Skeletal muscle tissue (tissue), 4 donors: ENCODE results near the gene NEIL1. TPM values are rescaled to one million over a fixed set of nuclear protein-coding genes. Genes with fewer than 3 reads are reported as not detected.

Source experiments
- H3K27ac ChIP-seq: one replicate; pipeline ENCODE4 v1.7.0; 2013; ENCODE audit warnings: mild to moderate bottlenecking, low read depth, low read length, inconsistent platforms
- H3K27me3 ChIP-seq, 3 donors: one replicate each; pipeline ENCODE4 v1.7.0; 2013; ENCODE audit warnings: low read length in 3 of 3; ENCODE audit not compliant: control insufficient read depth in 3 of 3, insufficient read depth in 3 of 3
- H3K36me3 ChIP-seq, 3 donors: one replicate each; pipeline ENCODE4 v1.7.0; 2013; ENCODE audit warnings: low read length in 3 of 3; ENCODE audit not compliant: control insufficient read depth in 3 of 3, insufficient read depth in 3 of 3
- H3K4me1 ChIP-seq, 3 donors: one replicate each; pipeline ENCODE4 v1.7.0; 2013; ENCODE audit warnings: low read length in 3 of 3, mild to moderate bottlenecking in 3 of 3; ENCODE audit not compliant: control insufficient read depth in 3 of 3, insufficient read depth in 3 of 3
- H3K4me3 ChIP-seq, 3 donors: one replicate each; pipeline ENCODE4 v1.7.0; 2013; ENCODE audit warnings: low read length in 3 of 3
- H3K9ac ChIP-seq, 3 donors: one replicate each; pipeline ENCODE4 v1.7.0; 2013; ENCODE audit warnings: low read length in 3 of 3, mild to moderate bottlenecking in 3 of 3, moderate library complexity in 2 of 3, low read depth in 1 of 3
- H3K9me3 ChIP-seq, 3 donors: one replicate each; pipeline ENCODE4 v1.7.0; 2013; ENCODE audit warnings: low read length in 3 of 3; ENCODE audit not compliant: control insufficient read depth in 3 of 3
- total RNA-seq: library from RNA; depleted of rRNA; stranded (reverse); fragments of >200 nt; gene quantifications from one replicate; pipeline ENCODE4 v1.2.3, GENCODE V29; 2014
- donor health status: Osteomylitis.

NEIL1 gene
- total RNA-seq, 1 donor from 2014 or later = 4.7 TPM

- no peak overlapping the region for H3K27ac ChIP-seq
- no peaks in the 10 kb centered on the region for H3K9me3 ChIP-seq
- no peak overlapping the region for H3K9ac ChIP-seq
- H3K4me1 ChIP-seq = peaks cover 6 to 7% (median 7%) of the 10 kb centered on the region in 3 donors
- no peaks in the 10 kb centered on the region for H3K27me3 ChIP-seq
- H3K4me3 ChIP-seq = no peak overlapping the region
- peaks cover 78 to 85% (median 83%) of the 10 kb centered on the region in 3 donors for H3K36me3 ChIP-seq
Observed at GRCh38 chr15:75362642-75363249, 15.9 kb downstream of the NEIL1 start.

- no peak overlapping the region for H3K9ac ChIP-seq
- H3K36me3 ChIP-seq = peaks cover 73 to 75% (median 73%) of the 10 kb centered on the region in 3 donors
- H3K4me3 ChIP-seq = no peak overlapping the region
- H3K9me3 ChIP-seq = no peaks in the 10 kb centered on the region
- H3K27me3 ChIP-seq = no peaks in the 10 kb centered on the region
- peaks cover 9 to 10% (median 10%) of the 10 kb centered on the region in 3 donors for H3K4me1 ChIP-seq
- H3K27ac ChIP-seq = no peak overlapping the region
Observed at GRCh38 chr15:75363786-75364185, 16.9 kb downstream of the NEIL1 start.

- peaks cover 20 to 21% (median 20%) of the 10 kb centered on the region in 3 donors for H3K4me1 ChIP-seq
- peaks cover 64 to 65% (median 65%) of the 10 kb centered on the region in 3 donors for H3K36me3 ChIP-seq
- H3K27me3 ChIP-seq = no peaks in the 10 kb centered on the region
- no peak overlapping the region for H3K9ac ChIP-seq
- no peak overlapping the region for H3K4me3 ChIP-seq
- no peak overlapping the region for H3K27ac ChIP-seq
- no peaks in the 10 kb centered on the region for H3K9me3 ChIP-seq
Observed at GRCh38 chr15:75364881-75365280, 18.0 kb downstream of the NEIL1 start.

DNA sequence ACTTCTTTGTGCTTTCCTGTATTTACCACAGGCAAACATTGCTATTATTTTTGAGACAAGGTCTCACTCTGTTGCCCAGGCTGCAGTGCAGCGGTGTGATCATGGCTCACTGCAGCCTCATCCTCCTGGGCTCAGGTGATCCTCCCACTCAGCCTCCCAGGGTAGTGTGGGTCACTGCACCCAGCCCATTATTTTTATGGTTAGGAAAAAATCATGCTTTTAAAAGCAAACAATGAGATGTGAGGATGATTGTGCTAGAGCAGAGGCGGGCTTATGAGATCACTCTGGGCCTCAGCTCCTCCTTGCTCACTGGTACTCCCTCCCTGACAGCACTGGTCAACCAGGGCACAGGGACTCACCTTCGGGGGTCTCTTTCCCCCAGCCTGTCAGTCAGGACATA lies 19.3 kb downstream of the NEIL1 start:
- no peak overlapping the region for H3K9ac ChIP-seq
- H3K4me3 ChIP-seq = no peak overlapping the region
- no peak overlapping the region for H3K27ac ChIP-seq
- H3K4me1 ChIP-seq = peaks cover 20 to 22% (median 22%) of the 10 kb centered on the region in 3 donors
- H3K27me3 ChIP-seq = no peaks in the 10 kb centered on the region
- H3K9me3 ChIP-seq = no peaks in the 10 kb centered on the region
- peaks cover 53 to 59% (median 58%) of the 10 kb centered on the region in 3 donors for H3K36me3 ChIP-seq

DNA sequence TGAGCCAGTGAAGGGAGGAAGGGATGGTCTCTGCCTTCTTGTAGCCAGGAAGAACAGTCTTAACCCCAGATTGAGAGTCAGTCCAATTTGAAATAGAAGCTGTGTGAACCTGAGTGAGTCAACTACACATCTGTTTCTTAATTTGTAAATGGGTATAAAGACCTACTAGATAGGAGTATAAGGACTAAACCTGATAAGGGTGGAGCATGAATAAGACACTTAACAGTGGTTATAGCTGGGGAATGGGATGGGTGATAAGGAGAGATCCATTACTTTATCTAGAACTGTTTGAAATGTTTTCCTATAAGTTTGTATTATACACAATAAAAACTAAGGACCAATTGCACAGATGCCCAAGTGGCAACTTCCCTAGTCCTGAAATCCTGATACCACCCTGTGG lies 20.2 kb downstream of the NEIL1 start:
- Histone ChIP-seq H3K4me1 (peaks cover 20 to 22% (median 22%) of the 10 kb centered on the region in 3 donors), H3K4me3 (no peak overlapping the region), H3K27ac (no peak overlapping the region), H3K36me3 (peaks cover 50 to 59% (median 57%) of the 10 kb centered on the region in 3 donors), H3K9ac (peak overlapping the region in 1 of 3 donors; percentile 99), H3K9me3 (no peaks in the 10 kb centered on the region), H3K27me3 (no peaks in the 10 kb centered on the region)

- Histone ChIP-seq H3K36me3 (peaks cover 46 to 55% (median 53%) of the 10 kb centered on the region in 3 donors), H3K27ac (peak overlapping the region; percentile 94), H3K4me3 (peak overlapping the region; percentile 83 to 94 (median 92)), H3K9me3 (no peaks in the 10 kb centered on the region), H3K4me1 (peaks cover 20 to 22% (median 22%) of the 10 kb centered on the region in 3 donors), H3K27me3 (no peaks in the 10 kb centered on the region), H3K9ac (peak overlapping the region; percentile 93 to 99 (median 98))
Observed at GRCh38 chr15:75367406-75367912, 20.6 kb downstream of the NEIL1 start.

- no peaks in the 10 kb centered on the region for H3K27me3 ChIP-seq
- peaks cover 44 to 54% (median 51%) of the 10 kb centered on the region in 3 donors for H3K36me3 ChIP-seq
- H3K27ac ChIP-seq = peak within 1 kb of the TSS; percentile 94
- H3K4me1 ChIP-seq = peaks cover 20 to 22% (median 22%) of the 10 kb centered on the region in 3 donors
- H3K9me3 ChIP-seq = no peaks in the 10 kb centered on the region
- H3K4me3 ChIP-seq = peak within 1 kb of the TSS; percentile 83 to 94 (median 92)
- peak within 1 kb of the TSS; percentile 93 to 99 (median 98) for H3K9ac ChIP-seq
Observed at GRCh38 chr15:75367913-75368688, 21.3 kb downstream of the NEIL1 start, which contains the start of gene MAN2C1. Gene MAN2C1, minus strand, starts transcription at chr15:75368607. Its CDS starts 24 bp downstream, at chr15:75368583.

- Histone ChIP-seq H3K9me3 (no peaks in the 10 kb centered on the region), H3K27me3 (no peaks in the 10 kb centered on the region), H3K4me3 (peak overlapping the region; percentile 83 to 94 (median 92)), H3K9ac (peak overlapping the region; percentile 93 to 99 (median 98)), H3K36me3 (peaks cover 43 to 51% (median 51%) of the 10 kb centered on the region in 3 donors), H3K4me1 (peaks cover 20 to 22% (median 22%) of the 10 kb centered on the region in 3 donors), H3K27ac (peak overlapping the region; percentile 94)
Observed at GRCh38 chr15:75368689-75369239, 21.9 kb downstream of the NEIL1 start.

GRCh38 chr15:75369897-75370581 lies 23.2 kb downstream of the NEIL1 start:
- H3K4me3 ChIP-seq = peak overlapping the region in 1 of 3 donors; percentile 83
- peaks cover 39 to 51% (median 47%) of the 10 kb centered on the region in 3 donors for H3K36me3 ChIP-seq
- H3K4me1 ChIP-seq = peaks cover 20 to 22% (median 22%) of the 10 kb centered on the region in 3 donors
- H3K9ac ChIP-seq = peak overlapping the region in 2 of 3 donors; percentile 98 to 99
- no peaks in the 10 kb centered on the region for H3K27me3 ChIP-seq
- peak overlapping the region; percentile 94 for H3K27ac ChIP-seq
- no peaks in the 10 kb centered on the region for H3K9me3 ChIP-seq
